IMR-90 (cell line): Measurements from ENCODE around the gene LDLRAD1. TPM values are rescaled to one million over a fixed set of nuclear protein-coding genes. Genes with fewer than 3 reads are reported as not detected.

Experiments used
- ATAC-seq: fragments of 200-7000 bp; cut with Tn5 transposase; 2 replicates; pipeline ENCODE4 v1.9.1; 2020; ENCODE audit warnings: low read depth, mild to moderate bottlenecking, moderate library complexity
- BruUV-seq: library from RNA; stranded (reverse); fragments of 400-500 nt; replicated peaks from 2 replicates; lab custom pipeline; 2021; lab: Mats Ljungman, UMichigan
- CTCF ChIA-PET: fragments of 300-600 bp; formaldehyde crosslinking; extraction: SDS; loops from one replicate; lab custom pipeline; 2021; ENCODE audit warnings: antibody characterized with exemption; lab: Yijun Ruan, JAX
- POLR2A ChIA-PET: fragments of 300-600 bp; sonication (Branson Sonifier 250); formaldehyde crosslinking; loops from one replicate; lab custom pipeline; 2022; ENCODE audit warnings: antibody characterized with exemption; ENCODE audit not compliant: unreplicated experiment; lab: Charles Lee
- DNase-seq: peaks from one replicate; pipeline ENCODE4 v3.0.0; 2013
- H2AFZ ChIP-seq: replicated peaks from 2 replicates; pipeline ENCODE3; 2013; ENCODE audit warnings: low read length, mild to moderate bottlenecking; ENCODE audit not compliant: poor library complexity
- H2AK5ac ChIP-seq: 2 replicates; pipeline ENCODE4 v1.6.1; 2013; ENCODE audit warnings: low read depth, low read length, inconsistent platforms
- H2AK9ac ChIP-seq: replicated peaks from 2 replicates; pipeline ENCODE3; 2013; ENCODE audit warnings: mild to moderate bottlenecking, low read depth, low read length, moderate library complexity; ENCODE audit not compliant: poor library complexity
- H2BK120ac ChIP-seq: 2 replicates; pipeline ENCODE4 v1.6.1; 2013; ENCODE audit warnings: low read depth, low read length, inconsistent platforms
- H2BK15ac ChIP-seq: 3 replicates; pipeline ENCODE4 v1.6.1; 2013; ENCODE audit warnings: low read depth, low read length, inconsistent platforms
- H2BK20ac ChIP-seq: 2 replicates; pipeline ENCODE4 v1.6.1; 2013; ENCODE audit warnings: low read depth, mild to moderate bottlenecking, inconsistent platforms, low read length, moderate library complexity
- H2BK5ac ChIP-seq: 2 replicates; pipeline ENCODE4 v1.6.1; 2013; ENCODE audit warnings: mild to moderate bottlenecking, low read depth, low read length, inconsistent platforms; ENCODE audit not compliant: poor library complexity, severe bottlenecking
- H3K14ac ChIP-seq: replicated peaks from 2 replicates; pipeline ENCODE4 v1.6.1; 2013; ENCODE audit warnings: low read depth, low read length, inconsistent platforms
- H3K18ac ChIP-seq: 2 replicates; pipeline ENCODE4 v1.6.1; 2013; ENCODE audit warnings: low read depth, low read length, control low read depth
- H3K23ac ChIP-seq: 2 replicates; pipeline ENCODE4 v1.6.1; 2013; ENCODE audit warnings: low read depth, low read length, inconsistent platforms
- H3K27ac ChIP-seq: 2 replicates; pipeline ENCODE4 v1.5.1; 2013; ENCODE audit warnings: mild to moderate bottlenecking, control low read depth, low read length; ENCODE audit not compliant: insufficient read depth
- H3K27me3 ChIP-seq: 2 replicates; pipeline ENCODE4 v1.6.1; 2013; ENCODE audit warnings: low read length; ENCODE audit not compliant: control insufficient read depth, insufficient read depth
- H3K36me3 ChIP-seq: 2 replicates; pipeline ENCODE4 v1.6.1; 2013; ENCODE audit warnings: low read length, mixed read lengths; ENCODE audit not compliant: control insufficient read depth, insufficient read depth
- H3K4ac ChIP-seq: 2 replicates; pipeline ENCODE4 v1.6.1; 2013; ENCODE audit warnings: low read depth, low read length, inconsistent platforms
- H3K4me1 ChIP-seq: 2 replicates; pipeline ENCODE4 v1.6.1; 2013; ENCODE audit warnings: low read length, mixed read lengths; ENCODE audit not compliant: control insufficient read depth, insufficient read depth
- H3K4me2 ChIP-seq: 2 replicates; pipeline ENCODE4 v1.6.1; 2013; ENCODE audit warnings: low read depth, mild to moderate bottlenecking, control low read depth, low read length, moderate library complexity
- H3K4me3 ChIP-seq: 2 replicates; pipeline ENCODE4 v1.5.1; 2013; ENCODE audit warnings: low read depth, mild to moderate bottlenecking, control low read depth, low read length, moderate library complexity; ENCODE audit not compliant: insufficient read depth
- H3K56ac ChIP-seq: 2 replicates; pipeline ENCODE4 v1.6.1; 2013; ENCODE audit warnings: low read length, inconsistent platforms; ENCODE audit not compliant: insufficient read depth; ENCODE audit errors: extremely low read depth
- H3K79me1 ChIP-seq, 2 experiments: 2 replicates each; pipeline ENCODE4 v1.6.1; 2013; ENCODE audit warnings: low read length in 2 of 2, inconsistent platforms in 1 of 2, low read depth in 1 of 2
- H3K9ac ChIP-seq: 2 replicates; pipeline ENCODE4 v1.6.1; 2013; ENCODE audit warnings: low read depth, low read length, control low read depth
- H3K9me1 ChIP-seq: 2 replicates; pipeline ENCODE4 v1.6.1; 2013; ENCODE audit warnings: low read length, inconsistent platforms; ENCODE audit not compliant: insufficient read depth
- H3K9me3 ChIP-seq: 2 replicates; pipeline ENCODE4 v1.6.1; 2013; ENCODE audit warnings: low read length; ENCODE audit not compliant: control insufficient read depth, insufficient read depth
- H4K20me1 ChIP-seq: 2 replicates; pipeline ENCODE4 v1.6.1; 2013; ENCODE audit warnings: low read length, inconsistent platforms; ENCODE audit not compliant: insufficient read depth
- H4K5ac ChIP-seq: 2 replicates; pipeline ENCODE4 v1.6.1; 2013; ENCODE audit warnings: mild to moderate bottlenecking, low read depth, low read length, control low read depth
- H4K8ac ChIP-seq, 2 experiments: 2 replicates each; pipeline ENCODE4 v1.6.1; 2013; ENCODE audit warnings: low read depth in 2 of 2, low read length in 2 of 2, control low read depth in 1 of 2, inconsistent platforms in 1 of 2
- H4K91ac ChIP-seq: 2 replicates; pipeline ENCODE4 v1.6.1; 2013; ENCODE audit warnings: low read depth, low read length, inconsistent platforms; ENCODE audit not compliant: insufficient read depth
- BHLHE40 ChIP-seq: fragments of 150-350 bp; IDR thresholded peaks from 2 replicates; pipeline ENCODE4 v1.6.1; 2016; ENCODE audit warnings: mild to moderate bottlenecking, low read depth, low read length
- CEBPB ChIP-seq: IDR thresholded peaks from 2 replicates; pipeline ENCODE4 v1.6.1; 2012; ENCODE audit warnings: low read depth, low read length, improper control_type of control experiment
- CHD1 ChIP-seq: IDR thresholded peaks from 2 replicates; pipeline ENCODE4 v1.6.1; 2012; ENCODE audit warnings: low read depth, low read length, improper control_type of control experiment
- CTCF ChIP-seq: conservative IDR thresholded peaks from 2 replicates; pipeline ENCODE4 v1.5.1; 2012; ENCODE audit warnings: mild to moderate bottlenecking, low read depth, low read length, improper control_type of control experiment
- ELK1 ChIP-seq: fragments of 150-350 bp; IDR thresholded peaks from 2 replicates; pipeline ENCODE4 v1.6.1; 2016; ENCODE audit warnings: low read depth, mild to moderate bottlenecking, low read length, moderate library complexity, borderline replicate concordance
- FOS ChIP-seq: fragments of 150-350 bp; IDR thresholded peaks from 2 replicates; pipeline ENCODE4 v1.6.1; 2016; ENCODE audit warnings: low read depth, low read length
- MAFK ChIP-seq: IDR thresholded peaks from 2 replicates; pipeline ENCODE4 v1.6.1; 2012; ENCODE audit warnings: low read depth, low read length, improper control_type of control experiment
- NFE2L2 ChIP-seq: fragments of 150-350 bp; IDR thresholded peaks from 2 replicates; pipeline ENCODE4 v1.6.1; 2016; ENCODE audit warnings: low read depth, mild to moderate bottlenecking, low read length
- POLR2A ChIP-seq: IDR thresholded peaks from 2 replicates; pipeline ENCODE4 v1.6.1; 2012; ENCODE audit warnings: mild to moderate bottlenecking, low read depth, low read length
- RFX5 ChIP-seq: IDR thresholded peaks from 2 replicates; pipeline ENCODE4 v1.8.0; 2012; ENCODE audit warnings: low read depth, mild to moderate bottlenecking, low read length, moderate library complexity
- WGBS, 2 experiments: methylation state at CpG; one replicate each; pipeline versions ENCODE4 v1.1.5 to v1.1.7; 2013; ENCODE audit warnings: missing lambda C conversion rate in 2 of 2; ENCODE audit not compliant: insufficient read length in 1 of 2; ENCODE audit errors: extremely low coverage in 2 of 2; 5-methylcytosine and 5-hydroxymethylcytosine counted together
- dilution Hi-C: fragments of 300-500 bp; cut with HindIII; formaldehyde crosslinking; loops from one replicate; pipeline ENCODE4 v1.14.3; 2018; ENCODE audit warnings: low sequenced_read_pairs; ENCODE audit not compliant: unreplicated experiment
- in situ Hi-C: fragments of 300-500 bp; cut with MboI; formaldehyde crosslinking; loops from 3 replicates; pipeline ENCODE4 v1.14.3; 2019; ENCODE audit warnings: low sequenced_read_pairs, inconsistent platforms, mixed read lengths
- intact Hi-C: fragments of 100-400 bp; cut with micrococcal nuclease; formaldehyde crosslinking; loops from 2 replicates; pipeline ENCODE4 v1.10.0; 2022
- polyA plus RNA-seq, 3 experiments: library from polyadenylated mRNA; depleted of rRNA; stranded (reverse); fragments of >200 nt; gene quantifications; 2 replicates each; pipeline ENCODE4 v1.2.3, GENCODE V29; 2012; ENCODE audit warnings: low replicate concordance in 1 of 3
- total RNA-seq: library from RNA; depleted of rRNA; stranded (reverse); fragments of >200 nt; gene quantifications from 2 replicates; pipeline ENCODE4 v1.2.3, GENCODE V29; 2012
- TF ChIP-seq, protein P1 (sequence below): fragments of 150-350 bp; IDR thresholded peaks from 2 replicates; pipeline ENCODE4 v1.6.1; 2017; ENCODE audit warnings: mild to moderate bottlenecking, antibody characterized with exemption, low read length, low read depth

The LDLRAD1 gene
- total and polyA plus RNA-seq, 2 of the 4 experiments (the other 2 are of a cell fraction), result not detected

- H3K14ac ChIP-seq, result no peak overlapping the region
- no peaks in the 10 kb centered on the region for H4K20me1 ChIP-seq
- WGBS, 2 experiments, result no CpG with 5 or more reads among the region's 1 CpG
- H3K4me2 ChIP-seq, result no peak overlapping the region
- no peak overlapping the region for H3K23ac ChIP-seq
- no peaks in the 10 kb centered on the region for H3K4me1 ChIP-seq
- TF ChIP-seq CTCF (no peak), CEBPB (no peak), FOS (no peak), RFX5 (no peak), MAFK (no peak), POLR2A (no peak), CHD1 (no peak), ELK1 (no peak), BHLHE40 (no peak), NFE2L2 (no peak)
- TF ChIP-seq, protein P1, sequence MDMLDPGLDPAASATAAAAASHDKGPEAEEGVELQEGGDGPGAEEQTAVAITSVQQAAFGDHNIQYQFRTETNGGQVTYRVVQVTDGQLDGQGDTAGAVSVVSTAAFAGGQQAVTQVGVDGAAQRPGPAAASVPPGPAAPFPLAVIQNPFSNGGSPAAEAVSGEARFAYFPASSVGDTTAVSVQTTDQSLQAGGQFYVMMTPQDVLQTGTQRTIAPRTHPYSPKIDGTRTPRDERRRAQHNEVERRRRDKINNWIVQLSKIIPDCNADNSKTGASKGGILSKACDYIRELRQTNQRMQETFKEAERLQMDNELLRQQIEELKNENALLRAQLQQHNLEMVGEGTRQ, result no peak
- ChIA-PET POLR2A (interaction anchor here (1.4 kb wide), 1 partner anchor 10 kb away, joined by 4 read pairs; the partner anchor contains the start of gene TMEM59), CTCF (interaction anchor here (0.6 kb wide), 1 partner anchor 524 kb away, joined by 4 read pairs; no protein-coding TSS in a partner anchor)
- no peak overlapping the region for H3K56ac ChIP-seq
- no peak overlapping the region for H3K9ac ChIP-seq
- H2AK5ac ChIP-seq, result no peak overlapping the region
- ATAC-seq, result no peak
- H3K4ac ChIP-seq, result no peak overlapping the region
- no peak overlapping the region for H2BK15ac ChIP-seq
- H3K4me3 ChIP-seq, result no peak overlapping the region
- no peak overlapping the region for H2BK20ac ChIP-seq
- H2AFZ ChIP-seq, result no peak overlapping the region
- H3K27me3 ChIP-seq, result no peaks in the 10 kb centered on the region
- H3K18ac ChIP-seq, result no peak overlapping the region
- no peak overlapping the region for H4K91ac ChIP-seq
- H2BK120ac ChIP-seq, result no peak overlapping the region
- H3K79me1 ChIP-seq, result peaks cover 6 to 12% of the 10 kb centered on the region in 2 experiments; a peak in 3 of 4 replicates
- H2AK9ac ChIP-seq, result no peak overlapping the region
- H4K8ac ChIP-seq, result no peak overlapping the region
- H3K9me3 ChIP-seq, result no peaks in the 10 kb centered on the region
- no TSS peak for BruUV-seq
- no peak for DNase-seq
- intact Hi-C loops, result no loop called here
- H3K9me1 ChIP-seq, result no peaks in the 10 kb centered on the region; the same call in 1 of the 2 replicates
- dilution Hi-C loops, result no loop called here
- no peak overlapping the region for H3K27ac ChIP-seq
- in situ Hi-C loops, result no loop called here
- no peak overlapping the region for H2BK5ac ChIP-seq
- H3K36me3 ChIP-seq, result peaks cover 15% of the 10 kb centered on the region; the same call in 1 of the 2 replicates
- H4K5ac ChIP-seq, result no peak overlapping the region
Observed at GRCh38 chr1:54041806-54042205, 23.8 kb upstream of the LDLRAD1 start.
